Smooth muscle cell (in vitro differentiated cells): ENCODE data around the gene ZNF287. TPM values are rescaled to one million over a fixed set of nuclear protein-coding genes. Genes with fewer than 3 reads are reported as not detected.

ENCODE experiments used
- DNase-seq: peaks from one replicate; lab custom pipeline; 2025; ENCODE audit not compliant: unreplicated experiment; lab: John Stamatoyannopoulos, UW
- H2AFZ ChIP-seq: fragments of 200-600 bp; sonication (generic); 2 replicates; pipeline ENCODE4 v1.6.0; 2016; ENCODE audit warnings: antibody characterized with exemption, low read depth, mild to moderate bottlenecking
- H3F3A ChIP-seq: fragments of 200-600 bp; sonication (generic); 2 replicates; pipeline ENCODE4 v1.6.0; 2017; ENCODE audit warnings: antibody characterized with exemption, low read depth
- H3K27ac ChIP-seq: fragments of 200-600 bp; sonication (generic); 2 replicates; pipeline ENCODE4 v1.5.1; 2016; ENCODE audit warnings: low read depth, mild to moderate bottlenecking
- H3K27me3 ChIP-seq: fragments of 200-600 bp; sonication (generic); 2 replicates; pipeline ENCODE4 v1.6.1; 2016; ENCODE audit warnings: low read depth, mild to moderate bottlenecking
- H3K36me3 ChIP-seq: fragments of 200-600 bp; sonication (generic); 2 replicates; pipeline ENCODE4 v1.5.1; 2016; ENCODE audit warnings: low read depth
- H3K4me1 ChIP-seq: fragments of 200-600 bp; sonication (generic); 2 replicates; pipeline ENCODE4 v1.5.1; 2016; ENCODE audit warnings: low read depth
- H3K4me2 ChIP-seq: fragments of 200-600 bp; sonication (generic); 2 replicates; pipeline ENCODE4 v1.6.0; 2016; ENCODE audit warnings: mild to moderate bottlenecking
- H3K4me3 ChIP-seq: fragments of 200-600 bp; sonication (generic); 2 replicates; pipeline ENCODE4 v1.5.1; 2016; ENCODE audit warnings: mild to moderate bottlenecking
- H3K79me2 ChIP-seq: fragments of 200-600 bp; sonication (generic); 2 replicates; pipeline ENCODE4 v1.6.0; 2016; ENCODE audit warnings: low read depth, mild to moderate bottlenecking
- H3K9ac ChIP-seq: fragments of 200-600 bp; sonication (generic); 2 replicates; pipeline ENCODE4 v1.6.0; 2016; ENCODE audit warnings: low read depth
- H3K9me3 ChIP-seq: fragments of 200-600 bp; sonication (generic); replicated peaks from 2 replicates; pipeline ENCODE4 v1.5.1; 2016; ENCODE audit warnings: low read depth
- H4K20me1 ChIP-seq: fragments of 200-600 bp; sonication (generic); 2 replicates; pipeline ENCODE4 v1.6.0; 2016; ENCODE audit warnings: low read depth
- CTCF ChIP-seq: fragments of 200-600 bp; sonication (generic); IDR thresholded peaks from 2 replicates; pipeline ENCODE4 v1.5.1; 2017; ENCODE audit warnings: borderline replicate concordance, mild to moderate bottlenecking, antibody characterized with exemption; ENCODE audit not compliant: insufficient read depth, poor library complexity, severe bottlenecking
- WGBS: methylation state at CpG from one replicate; pipeline ENCODE4 v1.1.7; 2016; ENCODE audit warnings: low lambda C conversion rate; 5-methylcytosine and 5-hydroxymethylcytosine counted together
- polyA plus RNA-seq: library from polyadenylated mRNA; unstranded; fragments of >200 nt; fragmentation: Nextera tagmentation; extraction: Ambion mirVana; gene quantifications from 2 replicates; pipeline ENCODE4 v1.2.1, GENCODE V29; 2016
- total RNA-seq: library from RNA; depleted of rRNA; stranded (reverse); fragments of >200 nt; gene quantifications from 2 replicates; pipeline ENCODE4 v1.2.3, GENCODE V29; 2014

The ZNF287 gene
- total and polyA plus RNA-seq, 2 experiments from 2014 or later, result 17.7 to 25.8 TPM

- Histone ChIP-seq H3K9me3 (no peaks in the 10 kb centered on the region), H4K20me1 (no peaks in the 10 kb centered on the region), H3K4me3 (no peak overlapping the region), H3F3A (no peaks in the 10 kb centered on the region), H3K4me2 (peak overlapping the region; percentile 63), H3K9ac (no peak overlapping the region), H3K36me3 (no peaks in the 10 kb centered on the region), H3K4me1 (peaks cover 15% of the 10 kb centered on the region), H2AFZ (no peak overlapping the region), H3K79me2 (no peaks in the 10 kb centered on the region), H3K27me3 (no peaks in the 10 kb centered on the region), H3K27ac (peak overlapping the region; percentile 65)
- no peak for TF ChIP-seq CTCF
- no peak for DNase-seq
- 87% methylated on average over 4 of the region's 4 CpGs for WGBS
Measured at GRCh38 chr17:16515933-16516332, 53.1 kb downstream of the ZNF287 start.

- 94% methylated on average over 6 of the region's 6 CpGs for WGBS
- Histone ChIP-seq H3K9me3 (no peaks in the 10 kb centered on the region), H4K20me1 (no peaks in the 10 kb centered on the region), H3K36me3 (no peaks in the 10 kb centered on the region), H3K27me3 (no peaks in the 10 kb centered on the region), H3K79me2 (no peaks in the 10 kb centered on the region), H3K4me2 (no peak overlapping the region), H3K9ac (no peak overlapping the region), H3K4me1 (peaks cover 15% of the 10 kb centered on the region), H3K27ac (no peak overlapping the region), H3K4me3 (no peak overlapping the region), H3F3A (no peaks in the 10 kb centered on the region), H2AFZ (no peak overlapping the region)
- TF ChIP-seq CTCF, result no peak
- DNase-seq, result no peak
Measured at GRCh38 chr17:16513873-16514272, 55.1 kb downstream of the ZNF287 start.

- H3K4me1 ChIP-seq, result peaks cover 13% of the 10 kb centered on the region
- no peaks in the 10 kb centered on the region for H4K20me1 ChIP-seq
- no peak for TF ChIP-seq CTCF
- no peaks in the 10 kb centered on the region for H3F3A ChIP-seq
- no peak overlapping the region for H3K27ac ChIP-seq
- DNase-seq, result no peak
- H3K9ac ChIP-seq, result no peak overlapping the region
- H3K4me3 ChIP-seq, result no peak overlapping the region
- H3K4me2 ChIP-seq, result no peak overlapping the region
- H3K36me3 ChIP-seq, result no peaks in the 10 kb centered on the region
- 83% methylated on average over 4 of the region's 4 CpGs for WGBS
- H3K9me3 ChIP-seq, result no peaks in the 10 kb centered on the region
- H3K27me3 ChIP-seq, result no peaks in the 10 kb centered on the region
- H2AFZ ChIP-seq, result no peak overlapping the region
- no peaks in the 10 kb centered on the region for H3K79me2 ChIP-seq
Measured at GRCh38 chr17:16512011-16512410, 57.0 kb downstream of the ZNF287 start.

GRCh38 chr17:16511593-16511992 is 57.4 kb downstream of the ZNF287 start:
- Histone ChIP-seq H3K4me1 (peaks cover 10% of the 10 kb centered on the region), H3K27ac (no peak overlapping the region), H3K9me3 (no peaks in the 10 kb centered on the region), H3K36me3 (no peaks in the 10 kb centered on the region), H3F3A (no peaks in the 10 kb centered on the region), H3K79me2 (no peaks in the 10 kb centered on the region), H3K27me3 (no peaks in the 10 kb centered on the region), H3K9ac (no peak overlapping the region), H3K4me3 (no peak overlapping the region), H2AFZ (no peak overlapping the region), H4K20me1 (no peaks in the 10 kb centered on the region), H3K4me2 (no peak overlapping the region)
- no peak for DNase-seq
- 81% methylated on average over 1 of the region's 1 CpG for WGBS
- no peak for TF ChIP-seq CTCF
